Activated CD8-positive, alpha-beta memory T cell treated with anti-CD3 and anti-CD28 coated beads, Interleukin-2, amount 50 U/mL, for 48 hours (primary cell): ENCODE data around the gene EPAS1.

ENCODE experiments used
- DNase-seq: peaks from one replicate; pipeline ENCODE4 v3.0.0-alpha.2; 2020

EPAS1 gene

DNA sequence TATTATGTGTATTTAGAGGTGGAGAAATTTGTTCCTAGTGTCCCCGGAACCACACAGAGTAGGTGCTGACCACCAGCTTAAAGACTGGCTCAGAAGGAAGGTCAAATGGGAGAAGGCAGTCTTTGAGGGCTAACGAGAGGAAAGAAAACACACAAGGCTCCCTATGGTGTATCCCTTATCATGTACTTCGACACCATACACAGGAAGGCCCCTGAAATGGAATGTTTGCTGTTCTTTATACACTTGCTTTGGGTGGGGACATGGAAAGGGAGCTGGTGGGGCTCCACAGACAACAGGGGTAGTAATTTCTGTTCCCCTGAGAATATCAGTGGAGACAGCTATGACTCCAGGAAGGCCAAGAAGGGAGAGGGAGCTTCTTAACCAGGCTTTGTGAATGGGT is 6.0 kb downstream of the EPAS1 start:
- no peak for DNase-seq

- DNase-seq: no peak
These were observed 6.6 kb downstream of the EPAS1 start for GRCh38 chr2:46303822-46304221.

GRCh38 chr2:46304635-46305034 is 7.4 kb downstream of the EPAS1 start:
- DNase-seq: no peak

DNA sequence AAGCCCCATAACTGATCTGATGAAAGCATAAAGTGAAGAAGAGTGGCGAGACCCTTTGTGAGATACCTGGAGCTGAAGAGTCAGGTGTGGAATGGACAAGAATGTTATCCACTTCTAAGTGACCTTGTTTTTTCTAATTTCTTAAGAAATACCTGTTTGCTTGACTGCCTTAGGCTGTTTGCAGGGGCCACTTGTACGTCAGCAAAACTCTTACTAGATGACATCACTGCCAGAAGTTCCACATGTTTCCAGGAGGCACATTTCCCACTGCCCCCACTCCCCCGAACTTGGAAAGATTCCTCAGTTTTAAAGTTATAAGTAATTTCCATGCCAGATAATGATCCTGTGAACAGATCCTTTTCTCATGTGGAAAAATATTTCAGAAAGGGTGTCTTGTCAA is 8.0 kb downstream of the EPAS1 start:
- no peak for DNase-seq

- no peak for DNase-seq
These were observed 8.6 kb downstream of the EPAS1 start for GRCh38 chr2:46305767-46306166.

DNA sequence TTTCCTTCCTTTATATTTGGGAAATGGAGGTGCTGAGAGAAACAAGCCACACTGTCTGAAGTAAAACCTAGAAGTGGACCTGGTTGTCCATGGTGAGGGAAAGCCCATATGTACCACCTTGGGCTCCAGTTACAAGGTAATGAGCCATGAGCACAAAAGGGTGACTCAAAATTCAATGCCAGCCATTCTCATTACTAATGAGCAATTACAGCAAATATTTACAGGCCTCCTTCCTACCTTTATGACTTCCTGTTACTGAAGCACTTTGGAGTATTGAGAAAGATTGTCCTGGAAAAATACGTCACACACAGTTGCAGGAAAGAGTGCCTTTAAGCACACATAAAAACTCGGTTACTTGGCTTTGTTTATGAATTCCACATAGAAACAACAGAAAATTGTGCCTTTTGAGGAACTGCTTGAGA is 9.1 kb downstream of the EPAS1 start:
- no peak for DNase-seq

- DNase-seq: no peak
These were observed 9.9 kb downstream of the EPAS1 start for GRCh38 chr2:46306988-46307655.

GRCh38 chr2:46308081-46308480 is 10.9 kb downstream of the EPAS1 start:
- DNase-seq: no peak

DNA sequence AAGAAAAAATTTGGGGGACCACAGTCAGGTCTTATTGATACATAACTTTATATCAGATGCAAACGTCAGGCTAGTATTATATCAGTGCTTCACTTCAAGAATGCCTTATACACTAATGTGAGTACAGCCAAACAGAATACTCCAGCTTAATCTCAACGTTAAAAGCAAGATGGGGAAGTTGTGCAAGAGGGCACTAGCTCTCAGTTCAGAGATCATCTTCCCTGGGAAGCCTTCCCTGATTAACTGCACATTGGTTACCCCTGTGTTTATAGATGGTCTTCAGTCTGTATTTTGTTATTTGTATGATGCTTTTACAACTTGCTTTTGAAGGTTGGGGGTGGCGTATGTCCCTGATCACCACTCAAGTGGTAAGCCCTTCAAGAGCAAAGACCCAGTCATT is 11.4 kb downstream of the EPAS1 start:
- no peak for DNase-seq

DNA sequence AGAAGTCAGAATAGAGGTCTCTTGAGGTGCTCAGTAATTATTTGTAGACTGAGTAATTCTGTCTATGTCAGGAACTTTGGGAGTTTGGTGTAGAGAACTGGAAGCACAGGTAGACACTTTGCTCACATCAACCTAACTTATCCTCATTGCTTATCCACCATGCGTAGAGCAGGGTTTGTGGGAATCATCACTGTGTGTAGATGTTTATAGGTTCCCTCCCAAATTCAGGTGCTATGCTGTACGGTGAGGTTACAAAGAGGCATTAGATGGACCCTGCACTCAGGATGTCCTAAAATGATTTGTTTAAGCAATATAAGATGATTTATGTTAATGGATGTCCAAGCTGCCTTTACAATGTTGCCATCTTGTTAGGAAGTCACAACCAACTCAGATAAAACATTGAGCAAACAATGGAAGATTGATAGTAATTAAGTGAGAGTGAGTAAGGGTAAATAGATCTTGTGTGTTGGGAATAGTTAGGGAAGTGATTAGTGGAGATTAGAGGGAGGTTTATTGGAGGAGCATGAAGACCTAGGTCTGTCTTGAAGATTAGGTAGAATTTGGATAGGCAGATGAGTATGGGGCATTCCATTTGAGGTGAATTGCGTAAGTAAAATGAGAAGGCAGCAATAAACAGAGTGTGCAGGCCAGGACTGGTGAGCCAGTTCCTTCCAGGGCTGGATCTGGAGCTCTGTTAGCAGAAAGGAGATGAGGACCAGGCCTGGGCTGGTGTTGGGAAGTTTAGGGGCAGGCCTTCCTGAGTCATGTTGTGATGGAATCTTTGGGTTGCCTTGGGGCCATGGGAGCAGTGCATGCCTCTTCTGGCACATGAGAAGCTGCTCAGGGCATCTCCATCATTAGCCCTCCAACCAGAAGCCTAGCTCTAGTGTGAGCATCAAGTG is 12.1 kb downstream of the EPAS1 start:
- DNase-seq: no peak

GRCh38 chr2:46310446-46310845 is 13.2 kb downstream of the EPAS1 start:
- no peak for DNase-seq

DNA sequence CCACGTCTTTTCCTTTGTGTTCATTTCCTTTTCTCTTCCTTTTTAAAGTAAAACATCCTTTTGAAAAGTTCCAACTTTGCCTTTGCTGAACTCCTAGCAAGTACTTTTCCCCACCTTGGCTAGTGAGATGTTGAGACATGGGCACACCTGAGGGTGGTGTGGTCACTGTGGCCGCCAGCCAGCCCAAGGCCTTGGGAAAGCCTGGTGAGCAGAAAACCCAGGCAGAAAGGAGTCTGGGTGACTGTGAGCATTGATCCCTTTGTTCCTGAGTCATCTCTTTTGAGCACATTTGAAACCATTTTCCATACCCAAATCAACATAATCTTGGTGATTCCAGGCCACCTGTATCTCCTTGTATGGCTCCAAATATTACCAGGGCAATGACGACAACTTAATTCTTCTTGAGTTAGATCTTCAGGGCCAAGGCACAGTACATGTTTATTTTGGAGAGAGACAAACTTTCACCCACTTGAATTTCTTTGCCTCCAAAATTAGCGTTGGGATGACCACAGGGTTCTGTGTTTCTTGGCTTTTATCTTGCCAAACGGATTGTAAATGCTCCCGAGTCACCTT is 14.5 kb downstream of the EPAS1 start:
- no peak for DNase-seq

DNA sequence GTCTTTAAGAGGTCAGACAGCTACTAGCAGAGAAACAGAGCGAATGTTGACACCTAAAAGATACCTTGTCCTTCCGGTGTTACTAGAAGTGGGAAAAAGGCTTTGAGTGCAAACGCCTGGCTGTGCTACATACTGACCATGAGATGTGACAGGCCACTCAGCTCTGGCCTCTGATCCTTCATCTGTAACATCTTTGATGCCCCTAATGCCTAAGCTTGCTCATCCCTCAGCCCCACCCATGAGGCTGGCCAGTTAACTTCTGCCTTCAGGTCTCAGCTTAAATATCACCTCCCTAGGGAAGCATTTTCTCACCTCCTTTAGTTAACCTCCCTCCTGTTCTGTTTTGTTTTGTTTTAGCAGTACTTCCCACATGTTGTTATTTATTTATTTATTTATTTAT is 15.9 kb downstream of the EPAS1 start:
- no peak for DNase-seq

GRCh38 chr2:46314065-46314835 is 17.0 kb downstream of the EPAS1 start:
- no peak for DNase-seq

GRCh38 chr2:46315103-46315890 is 18.1 kb downstream of the EPAS1 start:
- no peak for DNase-seq

GRCh38 chr2:46317094-46317486 is 19.9 kb downstream of the EPAS1 start:
- DNase-seq: no peak

- no peak for DNase-seq
These were observed 21.6 kb downstream of the EPAS1 start for GRCh38 chr2:46318579-46319460.

DNA sequence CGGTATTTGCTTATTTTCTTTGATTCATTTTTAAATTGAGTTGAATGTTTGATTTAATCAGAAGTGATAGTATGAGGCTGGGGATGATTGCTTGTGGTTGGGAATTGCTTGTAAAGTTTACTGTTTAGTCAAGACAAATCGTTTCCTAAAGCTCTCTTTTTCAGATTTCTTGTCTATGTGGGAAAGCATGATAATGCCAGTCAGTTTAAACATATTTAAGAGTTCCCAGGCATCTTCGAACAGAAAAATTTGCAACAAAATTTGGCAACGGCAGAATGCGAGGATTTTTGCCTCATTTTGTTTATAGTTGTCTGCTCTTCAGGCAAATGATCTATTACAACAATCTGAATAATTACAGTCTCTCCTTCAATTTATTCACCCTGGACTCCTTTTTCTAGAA is 22.5 kb downstream of the EPAS1 start:
- no peak for DNase-seq

DNA sequence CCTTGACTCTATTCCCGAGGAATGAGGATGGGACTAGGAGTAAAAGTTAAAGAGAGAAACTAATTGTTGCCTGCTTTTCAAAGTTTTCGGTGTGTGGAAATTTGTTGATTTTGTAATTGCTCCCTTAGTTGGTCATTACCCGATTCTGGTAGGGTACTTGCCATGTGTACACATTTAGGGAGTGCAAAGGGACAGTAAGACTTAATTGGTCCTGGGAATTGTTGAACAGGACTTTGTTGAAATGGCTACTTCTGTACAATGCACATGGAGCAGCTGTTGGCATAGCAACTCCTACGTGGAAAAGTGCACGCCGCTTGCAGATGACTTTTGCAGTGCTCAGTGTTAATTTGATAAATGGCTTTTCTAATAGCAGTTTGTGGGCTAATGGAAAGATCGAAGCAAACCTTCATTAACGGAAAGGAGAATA is 22.9 kb downstream of the EPAS1 start:
- DNase-seq: no peak

GRCh38 chr2:46323730-46324129 is 26.5 kb downstream of the EPAS1 start:
- no peak for DNase-seq

DNA sequence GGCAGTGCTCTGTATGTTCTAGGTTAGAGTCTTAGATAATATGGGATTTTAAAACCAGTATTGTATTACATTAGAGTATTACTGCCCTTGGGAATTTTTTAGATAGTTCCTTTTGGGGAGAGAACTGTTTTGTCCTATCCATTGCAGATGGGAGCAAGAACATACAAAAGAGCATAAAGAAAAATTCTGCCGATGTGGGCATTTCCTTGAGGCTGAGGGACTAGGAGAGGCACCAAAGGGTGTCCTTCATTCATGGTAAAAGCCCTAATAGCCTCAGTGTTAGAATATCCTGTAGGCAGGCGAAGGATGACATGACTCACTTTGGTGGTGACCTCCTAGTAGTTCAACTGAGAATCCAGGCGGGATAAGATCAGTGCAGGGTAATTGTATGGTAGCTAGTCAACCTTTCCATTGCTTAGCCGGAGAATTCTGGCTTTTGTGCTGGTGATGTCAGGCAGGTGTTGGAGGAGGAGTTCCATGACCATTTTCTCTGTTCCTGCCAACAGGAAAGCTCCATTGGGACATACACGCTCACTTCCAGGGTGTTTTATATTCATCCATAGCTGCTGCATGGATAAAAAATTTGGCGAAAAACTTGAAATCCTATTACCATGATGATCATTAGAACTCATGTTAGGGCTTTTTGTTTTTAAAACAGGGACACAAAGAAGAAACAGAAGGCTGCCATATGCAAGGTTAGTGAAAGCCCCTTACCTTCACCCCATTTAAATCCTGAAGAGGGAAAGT is 28.1 kb downstream of the EPAS1 start:
- no peak for DNase-seq
